SK-N-SH (cell line): ENCODE results near the gene RSAD2.

ENCODE experiments used
- CTCF ChIP-seq: fragments of 200-600 bp; sonication (generic); IDR thresholded peaks from 2 replicates; pipeline ENCODE4 v1.6.1; 2017; ENCODE audit warnings: antibody characterized with exemption, mild to moderate bottlenecking, moderate library complexity
- EZH2phosphoT487 ChIP-seq: fragments of 200-600 bp; sonication (generic); IDR thresholded peaks from 2 replicates; pipeline ENCODE4 v1.6.1; 2017; ENCODE audit warnings: low read depth, mixed run types, mild to moderate bottlenecking, antibody characterized with exemption, moderate library complexity, borderline replicate concordance
- GABPA ChIP-seq: IDR thresholded peaks from 2 replicates; pipeline ENCODE4 v1.4.0; 2012; ENCODE audit warnings: low read depth, mild to moderate bottlenecking
- GATA2 ChIP-seq: sonication (generic); formaldehyde crosslinking; IDR thresholded peaks from 2 replicates; pipeline ENCODE4 v1.5.0; 2020; ENCODE audit warnings: mild to moderate bottlenecking, missing genetic modification reagents
- PBX3 ChIP-seq: IDR thresholded peaks from 2 replicates; pipeline ENCODE4; 2012
- RAD21 ChIP-seq: IDR thresholded peaks from 2 replicates; pipeline ENCODE4 v1.6.1; 2012; ENCODE audit warnings: mild to moderate bottlenecking, low read length
- SMC3 ChIP-seq: IDR thresholded peaks from 2 replicates; pipeline ENCODE4 v1.6.1; 2012; ENCODE audit warnings: low read depth, low read length, improper control_type of control experiment
- TAF1 ChIP-seq: IDR thresholded peaks from 2 replicates; pipeline ENCODE4 v1.6.1; 2012; ENCODE audit warnings: low read depth, mild to moderate bottlenecking, low read length, moderate library complexity, borderline replicate concordance
- TEAD4 ChIP-seq: IDR thresholded peaks from 2 replicates; pipeline ENCODE4 v1.4.0; 2012; ENCODE audit warnings: mild to moderate bottlenecking, borderline replicate concordance; ENCODE audit not compliant: insufficient read depth
- TF ChIP-seq, protein P1 (sequence below): IDR thresholded peaks from 2 replicates; pipeline ENCODE4 v1.4.0; 2012; ENCODE audit warnings: low read depth, borderline replicate concordance

GRCh38 chr2:6846540-6846939 lies 31.0 kb upstream of the RSAD2 start:
- TF ChIP-seq GATA2 (no peak), CTCF (no peak), EZH2phosphoT487 (no peak), SMC3 (no peak), PBX3 (no peak), TAF1 (no peak), GABPA (no peak), TEAD4 (no peak), RAD21 (no peak)
- TF ChIP-seq, protein P1, sequence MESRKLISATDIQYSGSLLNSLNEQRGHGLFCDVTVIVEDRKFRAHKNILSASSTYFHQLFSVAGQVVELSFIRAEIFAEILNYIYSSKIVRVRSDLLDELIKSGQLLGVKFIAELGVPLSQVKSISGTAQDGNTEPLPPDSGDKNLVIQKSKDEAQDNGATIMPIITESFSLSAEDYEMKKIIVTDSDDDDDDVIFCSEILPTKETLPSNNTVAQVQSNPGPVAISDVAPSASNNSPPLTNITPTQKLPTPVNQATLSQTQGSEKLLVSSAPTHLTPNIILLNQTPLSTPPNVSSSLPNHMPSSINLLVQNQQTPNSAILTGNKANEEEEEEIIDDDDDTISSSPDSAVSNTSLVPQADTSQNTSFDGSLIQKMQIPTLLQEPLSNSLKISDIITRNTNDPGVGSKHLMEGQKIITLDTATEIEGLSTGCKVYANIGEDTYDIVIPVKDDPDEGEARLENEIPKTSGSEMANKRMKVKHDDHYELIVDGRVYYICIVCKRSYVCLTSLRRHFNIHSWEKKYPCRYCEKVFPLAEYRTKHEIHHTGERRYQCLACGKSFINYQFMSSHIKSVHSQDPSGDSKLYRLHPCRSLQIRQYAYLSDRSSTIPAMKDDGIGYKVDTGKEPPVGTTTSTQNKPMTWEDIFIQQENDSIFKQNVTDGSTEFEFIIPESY, result no peak
